HG03342 (cell line): Measurements from ENCODE around the gene ST6GAL1.

ENCODE experiments used
- ATAC-seq: cut with Tn5 transposase; IDR thresholded peaks from one replicate; pipeline ENCODE4 v1.9.1; 2021; ENCODE audit warnings: mild to moderate bottlenecking, moderate library complexity; ENCODE audit not compliant: unreplicated experiment

The ST6GAL1 gene

GRCh38 chr3:187072102-187072501, 141.8 kb downstream of the ST6GAL1 start:
- no peak for ATAC-seq

DNA sequence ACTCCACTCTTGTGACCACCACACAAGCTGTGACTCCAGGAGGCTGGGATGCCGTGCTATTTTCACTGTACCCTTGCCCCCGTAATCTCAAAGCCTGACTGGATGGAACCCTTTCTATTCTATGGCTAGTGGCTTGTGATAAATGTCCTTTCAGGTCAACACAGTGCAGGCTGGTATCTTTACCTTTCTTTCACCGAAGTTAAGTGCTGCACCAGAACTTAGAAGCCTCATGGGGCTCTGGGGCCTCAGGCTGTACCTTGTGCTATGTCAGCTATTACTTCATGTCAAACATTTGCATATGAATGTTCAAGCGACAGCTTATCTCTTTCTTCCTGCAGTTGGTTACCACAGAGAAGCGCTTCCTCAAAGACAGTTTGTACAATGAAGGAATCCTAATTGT, 142.2 kb downstream of the ST6GAL1 start:
- no peak for ATAC-seq

DNA sequence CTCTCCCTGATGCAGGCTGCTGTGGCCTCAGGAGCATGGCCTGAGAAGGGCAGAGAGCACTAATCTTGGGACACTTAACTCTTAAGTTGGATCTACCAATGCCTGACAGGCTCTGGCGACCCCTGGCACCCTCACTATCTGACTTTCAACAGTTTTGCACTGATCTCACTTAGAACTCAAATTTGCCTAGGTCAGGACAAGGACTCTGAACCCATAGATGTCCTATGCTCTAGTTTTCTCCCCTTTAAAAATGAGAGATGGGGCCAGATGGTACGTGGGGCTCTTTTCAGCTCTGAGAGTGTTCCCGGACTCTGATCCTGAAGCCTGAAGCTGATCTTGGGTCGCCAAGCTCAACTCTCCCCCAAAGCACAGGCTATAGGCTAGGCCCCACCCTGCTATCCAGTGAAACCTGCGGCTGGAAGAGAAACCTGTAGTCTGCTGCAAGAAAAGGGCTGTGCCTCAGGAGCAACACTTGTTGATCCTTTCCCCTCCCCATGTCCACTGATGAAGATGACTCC, 143.3 kb downstream of the ST6GAL1 start:
- ATAC-seq: no peak

DNA sequence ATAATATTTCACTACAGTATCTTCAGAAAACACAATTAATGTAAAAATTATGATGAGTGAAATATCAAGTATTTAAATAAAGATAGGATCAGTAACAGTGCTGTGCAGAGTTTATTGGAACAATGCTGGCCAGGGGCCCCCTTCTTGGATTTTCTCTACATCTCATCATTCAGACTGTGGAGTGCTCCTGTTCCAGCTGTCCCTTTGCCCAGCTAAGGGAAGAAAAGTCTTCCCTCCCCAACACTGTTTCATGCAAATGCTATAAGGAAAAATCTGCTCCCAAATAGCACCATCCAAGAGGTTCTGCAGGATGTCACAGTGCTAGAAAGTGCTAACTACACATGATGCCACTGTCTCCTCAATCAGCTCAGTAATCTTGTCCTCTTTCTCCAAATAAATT, 144.5 kb downstream of the ST6GAL1 start:
- no peak for ATAC-seq

- no peak for ATAC-seq
Measured at GRCh38 chr3:187076297-187076696, 146.0 kb downstream of the ST6GAL1 start.

DNA sequence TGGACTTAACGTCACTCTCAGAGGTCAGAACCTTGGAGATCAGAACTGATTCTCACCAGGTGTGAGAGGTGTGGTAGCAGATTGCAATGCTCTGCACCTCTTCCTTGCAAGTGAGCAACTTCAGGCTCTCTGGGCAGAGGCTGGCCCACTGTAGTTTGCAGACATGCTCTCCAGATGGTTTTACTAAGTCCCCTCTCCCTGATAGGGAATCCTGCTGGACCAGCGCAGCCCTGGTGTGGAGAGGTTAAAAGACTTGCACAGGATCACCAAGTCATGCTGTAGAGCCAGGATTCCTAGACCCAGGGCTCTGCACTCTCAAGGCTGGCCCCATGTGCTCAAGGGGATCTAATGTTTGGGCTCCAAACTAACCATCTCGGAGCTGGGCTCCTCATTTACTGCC, 146.8 kb downstream of the ST6GAL1 start:
- ATAC-seq: no peak

DNA sequence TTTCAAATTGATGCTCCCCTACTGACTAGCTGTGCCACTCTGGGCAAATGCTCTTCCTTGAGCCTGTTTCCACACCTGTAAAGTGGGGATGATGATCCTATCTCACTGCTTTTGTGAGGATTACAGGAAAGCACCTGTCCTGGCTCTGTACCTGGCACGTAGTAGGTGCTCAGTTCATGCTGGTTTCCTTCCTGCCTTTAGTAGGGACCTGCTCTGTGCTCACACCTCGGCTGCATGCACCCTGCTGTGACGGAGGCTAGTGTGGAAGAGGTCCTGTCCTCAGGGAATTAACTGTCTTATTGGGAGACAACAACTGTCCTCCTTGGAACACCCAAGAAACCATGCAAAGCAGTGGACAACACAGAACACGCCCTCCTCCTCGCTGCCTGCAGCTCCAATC, 147.2 kb downstream of the ST6GAL1 start:
- ATAC-seq: no peak

- no peak for ATAC-seq
Measured at GRCh38 chr3:187079090-187080022, 149.0 kb downstream of the ST6GAL1 start.

- ATAC-seq: no peak
Measured at GRCh38 chr3:187080799-187081450, 150.6 kb downstream of the ST6GAL1 start.

- no peak for ATAC-seq
Measured at GRCh38 chr3:187082758-187083375, 152.5 kb downstream of the ST6GAL1 start.

DNA sequence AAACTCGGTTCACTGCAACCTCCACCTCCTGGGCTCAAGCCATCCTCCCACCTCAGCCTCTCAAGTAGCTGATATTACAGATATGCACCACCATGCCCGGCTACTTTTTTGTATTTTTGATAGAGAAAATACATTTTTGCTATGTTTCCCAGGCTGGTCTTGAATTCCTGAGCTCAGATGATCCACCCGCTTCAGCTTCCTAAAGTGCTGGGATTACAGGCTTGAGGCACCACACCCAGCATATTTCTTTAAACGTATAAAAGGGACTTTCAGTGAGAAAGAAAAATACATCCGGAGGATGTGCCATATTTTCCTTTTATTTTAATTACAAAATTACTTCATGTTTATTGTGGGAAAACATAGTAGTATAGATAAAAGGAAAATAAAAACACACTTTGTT, 153.8 kb downstream of the ST6GAL1 start:
- ATAC-seq: no peak

- ATAC-seq: no peak
Measured at GRCh38 chr3:187084580-187084979, 154.3 kb downstream of the ST6GAL1 start.

DNA sequence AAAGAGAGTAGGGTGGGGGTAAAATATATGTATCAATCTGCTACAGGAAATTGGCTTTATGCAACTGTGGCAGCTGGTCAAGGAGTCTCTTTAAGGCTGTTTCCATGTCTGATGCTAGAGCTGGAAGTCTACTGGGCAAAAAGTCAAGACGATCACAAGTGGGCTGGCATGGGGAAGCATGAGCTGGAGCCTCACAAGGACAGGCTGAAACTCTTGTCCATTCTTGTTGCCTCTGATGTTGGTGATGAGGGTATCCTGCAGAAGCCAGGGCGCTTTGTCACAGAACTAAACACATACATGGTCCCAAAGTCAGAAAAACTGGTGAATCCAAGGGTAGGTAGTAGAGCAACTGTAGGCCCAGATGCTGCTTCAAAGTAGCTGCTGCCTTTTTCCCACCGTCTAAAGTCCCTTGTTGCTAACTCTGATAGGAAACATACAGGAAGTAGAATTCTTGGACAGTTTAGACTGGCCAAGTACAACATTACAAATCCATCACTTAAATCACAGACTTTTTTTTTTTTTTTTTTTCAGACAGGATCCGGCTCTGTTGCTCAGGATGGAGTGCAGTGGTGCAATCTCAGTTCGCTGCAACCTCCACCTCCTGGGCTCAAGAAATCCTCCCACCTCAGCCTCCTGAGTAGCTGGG, 154.8 kb downstream of the ST6GAL1 start:
- no peak for ATAC-seq

- ATAC-seq: no peak
Measured at GRCh38 chr3:187085933-187086332, 155.6 kb downstream of the ST6GAL1 start.

GRCh38 chr3:187086831-187087230, 156.5 kb downstream of the ST6GAL1 start:
- ATAC-seq: no peak

DNA sequence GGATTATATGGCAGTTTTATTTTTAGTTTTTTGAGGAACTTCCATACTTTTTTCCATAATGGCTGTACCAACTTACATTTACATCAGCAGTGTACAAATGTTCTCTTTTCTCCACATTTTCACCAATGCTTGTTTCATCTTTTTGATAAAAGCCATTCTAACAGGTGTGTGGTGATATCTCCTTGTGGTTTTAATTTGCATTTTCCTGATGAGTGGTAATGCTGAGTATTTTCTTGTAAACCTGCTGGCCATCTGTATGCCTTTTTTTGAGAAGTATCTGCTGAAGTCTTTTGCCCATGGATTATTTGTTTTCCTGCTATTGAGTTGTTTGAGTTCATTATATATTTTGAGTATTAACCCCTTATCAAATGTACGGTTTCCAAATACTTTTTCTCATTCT, 158.4 kb downstream of the ST6GAL1 start:
- no peak for ATAC-seq

GRCh38 chr3:187093320-187093719, 163.0 kb downstream of the ST6GAL1 start:
- no peak for ATAC-seq

GRCh38 chr3:187098923-187099512, 168.7 kb downstream of the ST6GAL1 start:
- no peak for ATAC-seq

DNA sequence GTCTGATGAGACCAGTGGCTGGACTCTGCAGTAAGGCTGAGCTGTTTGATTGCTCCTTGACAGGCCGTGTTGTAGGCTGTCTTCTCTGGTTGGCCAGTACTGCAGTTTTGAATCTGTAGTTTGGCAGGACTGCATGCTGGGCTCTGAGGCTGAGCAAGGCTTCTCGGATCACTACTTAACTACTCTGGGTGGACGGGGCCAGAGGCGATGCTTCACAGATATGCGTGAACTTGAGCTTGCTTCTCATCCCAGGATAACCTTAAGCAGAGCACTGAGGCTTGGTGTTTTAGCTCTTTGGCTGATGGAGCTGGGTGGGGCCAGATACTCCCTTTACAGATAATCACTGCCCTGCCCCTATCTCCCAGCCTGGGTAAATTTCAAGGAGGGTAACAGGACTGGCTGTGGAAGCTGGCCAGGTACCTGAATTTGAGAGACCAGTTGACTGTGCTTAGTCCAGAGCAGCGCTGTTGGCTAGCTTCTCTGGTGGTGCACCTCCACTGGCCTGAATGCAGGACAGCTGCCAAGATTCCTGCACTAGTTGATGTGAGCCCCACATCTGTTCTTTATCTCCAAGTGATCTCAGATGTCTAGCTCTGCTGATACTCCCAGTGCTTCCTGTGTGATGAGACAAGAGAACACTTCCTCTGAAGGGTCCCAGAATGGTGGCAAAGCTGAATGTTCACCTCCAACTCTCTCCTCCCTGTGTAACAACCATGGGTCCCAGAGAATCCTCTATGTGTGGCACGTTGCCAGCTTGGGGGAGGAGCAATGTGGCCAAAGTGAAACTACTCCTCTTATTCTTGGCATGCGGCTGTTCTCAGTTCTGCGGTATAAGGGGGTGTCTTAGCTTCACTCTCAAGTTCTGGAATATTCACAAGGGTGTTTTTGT, 171.1 kb downstream of the ST6GAL1 start:
- ATAC-seq: peak; percentile 69
